Uterus (tissue), 4 donors: ENCODE data around the gene TMEM175. TPM values are rescaled to one million over a fixed set of nuclear protein-coding genes. Genes with fewer than 3 reads are reported as not detected.

ENCODE experiments used
- DNase-seq, 2 donors: peaks; one replicate each; pipeline ENCODE4 v3.0.0-alpha.2; 2019 to 2020
- H3K27ac ChIP-seq, 2 donors: fragments of 200-600 bp; sonication (generic); 1 replicate in 1 of 2; 2 replicates in 1 of 2; pipeline ENCODE4 v1.5.1; 2016 to 2018
- H3K27me3 ChIP-seq, 2 donors: fragments of 200-600 bp; sonication (generic); one replicate each; pipeline ENCODE4 v1.5.1; 2018 to 2019; ENCODE audit warnings: control low read depth in 1 of 2
- H3K36me3 ChIP-seq, 2 donors: fragments of 200-600 bp; sonication (generic); one replicate each; pipeline ENCODE4 v1.5.1; 2019; ENCODE audit warnings: control low read depth in 1 of 2
- H3K4me1 ChIP-seq, 2 donors: fragments of 200-600 bp; sonication (generic); one replicate each; pipeline ENCODE4 v1.5.1; 2018 to 2019; ENCODE audit warnings: control low read depth in 1 of 2
- H3K4me3 ChIP-seq, 2 donors: fragments of 200-600 bp; sonication (generic); 1 replicate in 1 of 2; 2 replicates in 1 of 2; pipeline ENCODE4 v1.5.1; 2018 to 2019; ENCODE audit warnings: mild to moderate bottlenecking in 1 of 2
- H3K9me3 ChIP-seq, 2 donors: fragments of 200-600 bp; sonication (generic); one replicate each; pipeline ENCODE4 v1.5.1; 2019; ENCODE audit warnings: control low read depth in 1 of 2
- POLR2A ChIP-seq, 2 donors: fragments of 450-650 bp; IDR thresholded peaks; one replicate each; pipeline ENCODE4 v1.6.1; 2016; ENCODE audit warnings: antibody characterized with exemption in 2 of 2, mild to moderate bottlenecking in 1 of 2, moderate library complexity in 1 of 2
- intact Hi-C: fragments of 100-400 bp; cut with DNase I; formaldehyde crosslinking; loops from one replicate; pipeline ENCODE4 v1.15.1; 2023; ENCODE audit warnings: low total_unique reads
- total RNA-seq, 4 donors: library from RNA; depleted of rRNA in 3 of 4; stranded (reverse); fragments of >200 nt in 3 of 4; gene quantifications; one replicate each; pipeline versions ENCODE4 v1.1.0 to v1.2.4, GENCODE V29; 2014 to 2023
- TF ChIP-seq, protein P1 (sequence below), 4 experiments: fragments of 200-600 bp in 2 of 4; fragments of 450-650 bp in 2 of 4; sonication (generic) in 2 of 4; IDR thresholded peaks; one replicate each; pipeline ENCODE4 v1.5.1; 2016 to 2019; ENCODE audit warnings: antibody characterized with exemption in 4 of 4, mild to moderate bottlenecking in 2 of 4, moderate library complexity in 1 of 4
- donor health status: DM: yes; HTN: yes; CAD: no.

Gene TMEM175
- total RNA-seq, 4 donors from 2014 or later = 9.9 to 39.7 (median 26.3) TPM

DNA sequence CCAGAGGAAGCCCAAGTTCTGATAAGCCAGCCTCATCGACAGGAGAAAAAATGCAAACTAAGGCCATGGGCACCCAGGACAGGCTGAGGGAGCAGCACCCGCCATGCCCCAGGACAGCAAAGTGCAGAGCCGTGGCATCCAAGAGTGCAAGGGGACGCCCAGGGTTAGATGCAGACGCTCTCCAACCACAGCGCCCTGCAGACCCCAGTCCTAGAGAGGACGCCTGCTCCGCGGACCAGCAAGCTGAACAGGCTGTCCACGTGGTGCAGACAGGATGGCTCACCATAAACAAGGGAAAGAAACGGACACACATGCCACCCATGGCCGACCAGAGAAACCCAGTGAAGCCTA, 32.7 kb upstream of the TMEM175 start:
- no peak overlapping the region for H3K4me3 ChIP-seq
- DNase-seq = no peak
- no peaks in the 10 kb centered on the region for H3K4me1 ChIP-seq
- H3K27ac ChIP-seq = no peak overlapping the region
- intact Hi-C loops = no loop called here
- H3K27me3 ChIP-seq = no peaks in the 10 kb centered on the region
- no peak for TF ChIP-seq POLR2A (IDR thresholded peaks at IDR 0.05)
- TF ChIP-seq, protein P1, sequence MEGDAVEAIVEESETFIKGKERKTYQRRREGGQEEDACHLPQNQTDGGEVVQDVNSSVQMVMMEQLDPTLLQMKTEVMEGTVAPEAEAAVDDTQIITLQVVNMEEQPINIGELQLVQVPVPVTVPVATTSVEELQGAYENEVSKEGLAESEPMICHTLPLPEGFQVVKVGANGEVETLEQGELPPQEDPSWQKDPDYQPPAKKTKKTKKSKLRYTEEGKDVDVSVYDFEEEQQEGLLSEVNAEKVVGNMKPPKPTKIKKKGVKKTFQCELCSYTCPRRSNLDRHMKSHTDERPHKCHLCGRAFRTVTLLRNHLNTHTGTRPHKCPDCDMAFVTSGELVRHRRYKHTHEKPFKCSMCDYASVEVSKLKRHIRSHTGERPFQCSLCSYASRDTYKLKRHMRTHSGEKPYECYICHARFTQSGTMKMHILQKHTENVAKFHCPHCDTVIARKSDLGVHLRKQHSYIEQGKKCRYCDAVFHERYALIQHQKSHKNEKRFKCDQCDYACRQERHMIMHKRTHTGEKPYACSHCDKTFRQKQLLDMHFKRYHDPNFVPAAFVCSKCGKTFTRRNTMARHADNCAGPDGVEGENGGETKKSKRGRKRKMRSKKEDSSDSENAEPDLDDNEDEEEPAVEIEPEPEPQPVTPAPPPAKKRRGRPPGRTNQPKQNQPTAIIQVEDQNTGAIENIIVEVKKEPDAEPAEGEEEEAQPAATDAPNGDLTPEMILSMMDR (IDR thresholded peaks at IDR 0.05) = no peak
- H3K9me3 ChIP-seq = no peaks in the 10 kb centered on the region
- H3K36me3 ChIP-seq = no peaks in the 10 kb centered on the region

GRCh38 chr4:900073-900472, 32.2 kb upstream of the TMEM175 start:
- Histone ChIP-seq H3K36me3 (no peaks in the 10 kb centered on the region), H3K27ac (no peak overlapping the region), H3K9me3 (no peaks in the 10 kb centered on the region), H3K4me1 (no peaks in the 10 kb centered on the region), H3K27me3 (no peaks in the 10 kb centered on the region), H3K4me3 (no peak overlapping the region)
- intact Hi-C loops = no loop called here
- TF ChIP-seq POLR2A (IDR thresholded peaks at IDR 0.05) = no peak
- TF ChIP-seq, protein P1 (IDR thresholded peaks at IDR 0.05) = no peak
- DNase-seq = no peak

DNA sequence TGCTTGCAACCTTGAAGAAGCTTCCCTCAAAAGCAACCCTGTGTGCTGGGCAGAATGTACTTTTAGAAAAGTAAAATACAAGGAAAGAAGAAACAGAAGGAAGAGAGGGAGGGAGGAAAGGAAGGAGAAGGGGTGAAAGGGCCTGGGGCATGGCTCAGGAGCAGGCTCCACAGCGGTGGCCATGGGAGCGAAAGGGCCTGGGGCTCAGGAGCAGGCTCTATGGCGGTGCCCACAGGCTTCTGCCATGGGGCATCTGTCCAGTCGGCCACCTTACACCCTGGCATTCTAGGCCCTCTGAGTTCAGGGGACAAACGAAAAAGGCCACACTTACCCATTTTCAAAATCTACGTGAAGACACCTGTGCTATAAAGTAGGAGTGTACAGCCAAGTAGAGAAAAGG, 31.5 kb upstream of the TMEM175 start:
- H3K4me1 ChIP-seq = no peaks in the 10 kb centered on the region
- no peaks in the 10 kb centered on the region for H3K9me3 ChIP-seq
- H3K36me3 ChIP-seq = no peaks in the 10 kb centered on the region
- H3K27me3 ChIP-seq = no peaks in the 10 kb centered on the region
- TF ChIP-seq, protein P1 (IDR thresholded peaks at IDR 0.05) = no peak
- TF ChIP-seq POLR2A (IDR thresholded peaks at IDR 0.05) = no peak
- no peak overlapping the region for H3K27ac ChIP-seq
- DNase-seq = no peak
- H3K4me3 ChIP-seq = no peak overlapping the region
- intact Hi-C loops = no loop called here

- H3K27me3 ChIP-seq = no peaks in the 10 kb centered on the region
- H3K4me1 ChIP-seq = no peaks in the 10 kb centered on the region
- no peak overlapping the region for H3K27ac ChIP-seq
- TF ChIP-seq, protein P1 (IDR thresholded peaks at IDR 0.05) = no peak
- TF ChIP-seq POLR2A (IDR thresholded peaks at IDR 0.05) = no peak
- intact Hi-C loops = no loop called here
- no peak overlapping the region for H3K4me3 ChIP-seq
- no peak for DNase-seq
- no peaks in the 10 kb centered on the region for H3K9me3 ChIP-seq
- H3K36me3 ChIP-seq = no peaks in the 10 kb centered on the region
Observed at GRCh38 chr4:901192-901910, 30.9 kb upstream of the TMEM175 start.

DNA sequence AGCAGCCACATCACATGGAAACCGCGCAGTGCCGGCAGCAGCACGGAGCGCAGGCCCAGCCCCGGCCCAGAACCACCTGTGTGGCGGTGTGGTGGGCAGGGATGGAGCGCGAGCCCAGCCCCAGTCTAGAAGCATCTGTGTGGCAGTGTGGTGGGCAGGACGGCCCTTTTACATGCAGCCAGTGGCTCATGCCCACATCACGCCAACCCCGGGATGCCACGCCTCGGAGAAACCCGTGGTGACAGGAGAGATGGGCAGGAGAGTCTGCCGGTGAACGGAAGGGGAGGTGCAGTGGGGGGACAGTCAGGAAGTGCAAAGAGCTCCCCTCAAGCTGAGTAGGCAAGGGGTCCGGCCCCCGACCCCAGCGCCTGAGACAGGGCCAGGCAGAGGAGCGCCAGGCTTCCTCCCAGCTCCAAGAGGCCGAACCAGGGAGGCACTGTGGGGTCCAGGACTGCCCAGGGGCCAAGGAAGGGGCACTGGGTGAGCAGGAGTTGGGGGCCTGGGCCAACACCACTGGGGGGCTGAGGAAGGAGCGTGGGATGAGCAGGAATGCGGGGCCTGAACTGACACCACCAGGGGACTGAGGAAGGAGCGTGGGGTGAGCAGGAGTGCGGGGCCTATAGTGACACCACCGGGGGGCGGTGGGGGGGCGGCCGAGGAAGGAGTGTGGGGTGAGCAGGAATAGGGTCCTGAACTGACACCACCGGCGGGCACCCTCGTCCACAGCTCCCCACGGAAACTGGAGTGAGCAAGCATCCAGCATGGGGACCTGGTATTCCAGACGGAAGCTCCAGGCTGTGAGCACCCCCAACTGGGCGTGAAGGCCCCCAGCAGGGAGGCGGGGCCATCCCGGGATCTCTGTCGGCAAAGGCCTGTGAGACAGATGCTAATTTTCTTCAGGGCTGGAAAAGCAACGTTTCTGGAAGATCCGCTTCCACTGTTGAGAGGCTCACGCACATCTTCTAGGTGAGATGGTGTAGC, 28.9 kb upstream of the TMEM175 start:
- no peak for TF ChIP-seq POLR2A (IDR thresholded peaks at IDR 0.05)
- TF ChIP-seq, protein P1 (IDR thresholded peaks at IDR 0.05) = no peak
- Histone ChIP-seq H3K27ac (no peak overlapping the region), H3K4me1 (no peaks in the 10 kb centered on the region), H3K36me3 (no peaks in the 10 kb centered on the region), H3K27me3 (no peaks in the 10 kb centered on the region), H3K4me3 (no peak overlapping the region), H3K9me3 (no peaks in the 10 kb centered on the region)
- no peak for DNase-seq
- intact Hi-C loops = no loop called here
